SK-N-SH (cell line): ENCODE data around the gene LHFPL6. TPM values are rescaled to one million over a fixed set of nuclear protein-coding genes. Genes with fewer than 3 reads are reported as not detected.

Experiments used
- CTCF ChIA-PET: fragments of 300-600, 350-600 bp; formaldehyde crosslinking; extraction: SDS; loops from one replicate; lab custom pipeline; 2021; lab: Yijun Ruan, JAX
- POLR2A ChIA-PET: fragments of 350-600 bp; sonication (Branson Sonifier 250); formaldehyde crosslinking; extraction: SDS; loops from one replicate; lab custom pipeline; 2020; ENCODE audit warnings: antibody characterized with exemption, inconsistent platforms; lab: Yijun Ruan, JAX
- DNase-seq: peaks from one replicate; pipeline ENCODE4 v3.0.0; 2012
- H2AFZ ChIP-seq: fragments of 200-600 bp; sonication (generic); 2 replicates; pipeline ENCODE4 v1.8.1; 2016; ENCODE audit warnings: antibody characterized with exemption, mild to moderate bottlenecking, low read depth
- H3F3A ChIP-seq: fragments of 200-600 bp; sonication (generic); replicated peaks from 2 replicates; pipeline ENCODE3; 2016; ENCODE audit warnings: antibody characterized with exemption, mild to moderate bottlenecking; ENCODE audit not compliant: insufficient read depth
- H3K27ac ChIP-seq, 2 experiments: fragments of 200-500 bp in 1 of 2; fragments of 200-600 bp in 1 of 2; sonication (Bioruptor generic) in 1 of 2; sonication (generic), shearing (Covaris generic) in 1 of 2; 2 replicates each; pipeline versions ENCODE4 v1.5.1 to v1.6.1; 2014 to 2016; ENCODE audit warnings: low read depth in 2 of 2, inconsistent platforms in 1 of 2, low read length in 1 of 2, mild to moderate bottlenecking in 1 of 2, mixed read lengths in 1 of 2
- H3K27me3 ChIP-seq: fragments of 200-600 bp; sonication (generic), shearing (Covaris generic); 2 replicates; pipeline ENCODE4 v1.6.1; 2016; ENCODE audit warnings: mixed run types; ENCODE audit not compliant: insufficient read depth
- H3K36me3 ChIP-seq, 2 experiments: fragments of 200-500 bp in 1 of 2; fragments of 200-600 bp in 1 of 2; sonication (Bioruptor generic) in 1 of 2; sonication (generic) in 1 of 2; replicated peaks in 1 of 2; 2 replicates each; pipeline versions ENCODE3 to v1.5.1; 2014 to 2016; ENCODE audit warnings: low read length in 1 of 2, mild to moderate bottlenecking in 1 of 2; ENCODE audit not compliant: insufficient read depth in 2 of 2, control insufficient read depth in 1 of 2
- H3K4me1 ChIP-seq, 2 experiments: fragments of 200-500 bp in 1 of 2; fragments of 200-600 bp in 1 of 2; sonication (Bioruptor generic) in 1 of 2; sonication (generic), shearing (Covaris generic) in 1 of 2; 2 replicates each; pipeline versions ENCODE4 v1.5.1 to v1.6.1; 2014 to 2016; ENCODE audit warnings: low read depth in 1 of 2, low read length in 1 of 2, mixed run types in 1 of 2; ENCODE audit not compliant: insufficient read depth in 2 of 2, control insufficient read depth in 1 of 2
- H3K4me2 ChIP-seq: fragments of 200-600 bp; sonication (generic), shearing (Covaris generic); 2 replicates; pipeline ENCODE4 v1.6.1; 2017; ENCODE audit warnings: mixed run types
- H3K4me3 ChIP-seq, 2 experiments: fragments of 200-500 bp in 1 of 2; fragments of 200-600 bp in 1 of 2; sonication (Bioruptor generic) in 1 of 2; sonication (generic), shearing (Covaris generic) in 1 of 2; 2 replicates each; pipeline versions ENCODE4 v1.5.1 to v1.8.1; 2014 to 2016; ENCODE audit warnings: low read depth in 2 of 2, inconsistent platforms in 1 of 2, low read length in 1 of 2, mild to moderate bottlenecking in 1 of 2, mixed read lengths in 1 of 2, moderate library complexity in 1 of 2
- H3K79me2 ChIP-seq: fragments of 200-600 bp; sonication (generic); 2 replicates; pipeline ENCODE4 v1.8.1; 2017; ENCODE audit warnings: mild to moderate bottlenecking; ENCODE audit not compliant: insufficient read depth
- H3K9ac ChIP-seq: fragments of 200-600 bp; sonication (generic); 2 replicates; pipeline ENCODE4 v1.6.1; 2017; ENCODE audit warnings: mixed run types
- H3K9me2 ChIP-seq: fragments of 200-600 bp; sonication (generic); 2 replicates; pipeline ENCODE4 v1.6.1; 2017; ENCODE audit warnings: mixed run types
- H3K9me3 ChIP-seq: fragments of 200-600 bp; sonication (generic); 2 replicates; pipeline ENCODE4 v1.6.1; 2017; ENCODE audit warnings: mixed run types, mild to moderate bottlenecking, moderate library complexity
- H4K20me1 ChIP-seq: fragments of 200-600 bp; sonication (generic); 2 replicates; pipeline ENCODE4 v1.6.1; 2017; ENCODE audit warnings: mild to moderate bottlenecking, mixed run types; ENCODE audit not compliant: insufficient read depth
- EP300 ChIP-seq, 2 experiments: IDR thresholded peaks; 2 replicates each; pipeline versions ENCODE4 v1.4.0 to v1.6.1; 2012; ENCODE audit warnings: borderline replicate concordance in 1 of 2, low read depth in 1 of 2, low read length in 1 of 2
- FOSL2 ChIP-seq: IDR thresholded peaks from 2 replicates; pipeline ENCODE4 v1.4.0; 2012; ENCODE audit warnings: low read depth, mild to moderate bottlenecking, moderate library complexity, borderline replicate concordance
- FOXJ3 ChIP-seq: sonication (generic); formaldehyde crosslinking; IDR thresholded peaks from 2 replicates; pipeline ENCODE4 v1.5.1; 2020; ENCODE audit warnings: mild to moderate bottlenecking, missing genetic modification reagents
- GATA2 ChIP-seq: sonication (generic); formaldehyde crosslinking; IDR thresholded peaks from 2 replicates; pipeline ENCODE4 v1.5.0; 2020; ENCODE audit warnings: mild to moderate bottlenecking, missing genetic modification reagents
- MAX ChIP-seq: IDR thresholded peaks from 2 replicates; pipeline ENCODE4 v1.4.0; 2012; ENCODE audit warnings: low read depth
- MXI1 ChIP-seq: IDR thresholded peaks from 2 replicates; pipeline ENCODE4 v1.6.1; 2012; ENCODE audit warnings: mild to moderate bottlenecking, low read depth, low read length, improper control_type of control experiment
- NRF1 ChIP-seq: IDR thresholded peaks from 2 replicates; pipeline ENCODE4 v1.6.1; 2012; ENCODE audit warnings: low read depth, mild to moderate bottlenecking, low read length
- RAD21 ChIP-seq: IDR thresholded peaks from 2 replicates; pipeline ENCODE4 v1.6.1; 2012; ENCODE audit warnings: mild to moderate bottlenecking, low read length
- RFX5 ChIP-seq: IDR thresholded peaks from 2 replicates; pipeline ENCODE4 v1.6.1; 2012; ENCODE audit warnings: mild to moderate bottlenecking, improper control_type of control experiment, low read length
- SIN3A ChIP-seq: IDR thresholded peaks from 2 replicates; pipeline ENCODE4 v1.6.1; 2012; ENCODE audit warnings: low read depth, mild to moderate bottlenecking, low read length, moderate library complexity, borderline replicate concordance
- TAF1 ChIP-seq: IDR thresholded peaks from 2 replicates; pipeline ENCODE4 v1.6.1; 2012; ENCODE audit warnings: low read depth, mild to moderate bottlenecking, low read length, moderate library complexity, borderline replicate concordance
- ZBTB33 ChIP-seq: IDR thresholded peaks from 2 replicates; pipeline ENCODE4 v1.4.0; 2012; ENCODE audit warnings: low read depth, borderline replicate concordance
- WGBS: methylation state at CpG from one replicate; pipeline ENCODE4 v1.1.6; 2017; ENCODE audit warnings: low lambda C conversion rate; 5-methylcytosine and 5-hydroxymethylcytosine counted together
- polyA plus RNA-seq, 3 experiments: library from polyadenylated mRNA; depleted of rRNA; stranded (reverse); fragments of >200 nt; gene quantifications; 2 replicates each; pipeline ENCODE4 v1.2.3, GENCODE V29; 2012

The LHFPL6 gene
- polyA plus RNA-seq, 1 of the 3 experiments (the other 2 are of a cell fraction) = 22.2 TPM

- Histone ChIP-seq H3K27me3 (no peaks in the 10 kb centered on the region), H3K9me3 (no peaks in the 10 kb centered on the region), H3K79me2 (no peaks in the 10 kb centered on the region), H3K27ac (peak overlapping the region in 1 of 2 experiments; percentile 55; a peak in 2 of 4 replicates), H3K4me2 (no peak overlapping the region), H2AFZ (no peak overlapping the region), H3K4me3 (no peak overlapping the region), H3K9me2 (no peaks in the 10 kb centered on the region), H3K36me3 (no peaks in the 10 kb centered on the region), H3K4me1 (peaks cover 3 to 9% of the 10 kb centered on the region in 2 experiments; a peak in 3 of 4 replicates), H3K9ac (no peak overlapping the region), H4K20me1 (no peaks in the 10 kb centered on the region), H3F3A (no peaks in the 10 kb centered on the region)
- CTCF ChIA-PET = interaction anchor here (0.9 to 1.4 kb wide), 3 partner anchors 31 to 311 kb away, joined by 3 read pairs; no protein-coding TSS in a partner anchor
- POLR2A ChIA-PET = no interaction called here
- peak; percentile 19 for DNase-seq
- WGBS = 26% methylated on average over 4 of the region's 4 CpGs
- TF ChIP-seq FOXJ3 (CRISPR knock-in tag) (peak; percentile 70), EP300 (IDR thresholded peaks at IDR 0.05; ENCODE audit: borderline replicate concordance in 1 of 2, low read depth in 1 of 2, low read length in 1 of 2) (0 out of 4 replicates have a peak, but pooled peaks of 1 of the 2 experiments have one; percentile 6), ZBTB33 (no peak), GATA2 (CRISPR knock-in tag) (peak; percentile 64)
Observed at GRCh38 chr13:39455521-39456175, 147.3 kb downstream of the LHFPL6 start.

GRCh38 chr13:39452834-39453233, 150.2 kb downstream of the LHFPL6 start:
- Histone ChIP-seq H3K9me3 (no peaks in the 10 kb centered on the region), H3K9ac (no peak overlapping the region), H3F3A (no peaks in the 10 kb centered on the region), H4K20me1 (no peaks in the 10 kb centered on the region), H3K4me2 (no peak overlapping the region), H3K4me3 (no peak overlapping the region), H3K27me3 (no peaks in the 10 kb centered on the region), H3K27ac (no peak overlapping the region; a peak in 1 of 4 replicates), H3K9me2 (no peaks in the 10 kb centered on the region), H3K36me3 (no peaks in the 10 kb centered on the region), H3K79me2 (no peaks in the 10 kb centered on the region), H3K4me1 (peaks cover 5 to 22% of the 10 kb centered on the region in 2 experiments; a peak in 3 of 4 replicates), H2AFZ (no peak overlapping the region)
- TF ChIP-seq MAX (no peak), ZBTB33 (no peak), MXI1 (no peak), FOSL2 (no peak), RFX5 (no peak), RAD21 (no peak), SIN3A (no peak), TAF1 (no peak), NRF1 (no peak)
- 36% methylated on average over 1 of the region's 1 CpG for WGBS
- no peak for DNase-seq
- ChIA-PET POLR2A (no interaction called here), CTCF (interaction anchor here (1.2 to 1.6 kb wide), 2 partner anchors 44 to 159 kb away, joined by 3 to 6 read pairs; no protein-coding TSS in a partner anchor)
